Measurements from ENCODE around the gene ISCA2.

The ISCA2 gene

GRCh38 chr14:74516451-74517160 lies 23.0 kb downstream of the ISCA2 start:
- H3K4me3 ChIP-seq (ENCODE audit: control insufficient read depth, low read depth, low read length): no peak overlapping the region
- TF ChIP-seq CTCF (conservative IDR thresholded peaks at IDR 0.05; ENCODE audit: control insufficient read depth, insufficient read depth, low read depth, low read length): no peak
- DNase-seq (ENCODE audit: low read depth): no peak

- no peak overlapping the region for H3K4me3 ChIP-seq (ENCODE audit: control insufficient read depth, low read depth, low read length)
- no peak for DNase-seq (ENCODE audit: low read depth)
- TF ChIP-seq CTCF (conservative IDR thresholded peaks at IDR 0.05; ENCODE audit: control insufficient read depth, insufficient read depth, low read depth, low read length): no peak
These were observed 24.2 kb downstream of the ISCA2 start for GRCh38 chr14:74517731-74518130.

- DNase-seq (ENCODE audit: low read depth): no peak
- H3K4me3 ChIP-seq (ENCODE audit: control insufficient read depth, low read depth, low read length): no peak overlapping the region
- no peak for TF ChIP-seq CTCF (conservative IDR thresholded peaks at IDR 0.05; ENCODE audit: control insufficient read depth, insufficient read depth, low read depth, low read length)
These were observed 24.7 kb downstream of the ISCA2 start for GRCh38 chr14:74518221-74518620.

GRCh38 chr14:74519316-74520074 lies 25.9 kb downstream of the ISCA2 start:
- no peak for TF ChIP-seq CTCF (conservative IDR thresholded peaks at IDR 0.05; ENCODE audit: control insufficient read depth, insufficient read depth, low read depth, low read length)
- H3K4me3 ChIP-seq (ENCODE audit: control insufficient read depth, low read depth, low read length): no peak overlapping the region
- no peak for DNase-seq (ENCODE audit: low read depth)

GRCh38 chr14:74521756-74522155 lies 28.2 kb downstream of the ISCA2 start:
- no peak for TF ChIP-seq CTCF (conservative IDR thresholded peaks at IDR 0.05; ENCODE audit: control insufficient read depth, insufficient read depth, low read depth, low read length)
- no peak for DNase-seq (ENCODE audit: low read depth)
- H3K4me3 ChIP-seq (ENCODE audit: control insufficient read depth, low read depth, low read length): no peak overlapping the region

- no peak for DNase-seq (ENCODE audit: low read depth)
- no peak for TF ChIP-seq CTCF (conservative IDR thresholded peaks at IDR 0.05; ENCODE audit: control insufficient read depth, insufficient read depth, low read depth, low read length)
- no peak overlapping the region for H3K4me3 ChIP-seq (ENCODE audit: control insufficient read depth, low read depth, low read length)
These were observed 29.2 kb downstream of the ISCA2 start for GRCh38 chr14:74522740-74523139.

Data from fibroblast of mammary gland (primary cell).